ENCODE measurements around the gene RIN3. TPM values are rescaled to one million over a fixed set of nuclear protein-coding genes. Genes with fewer than 3 reads are reported as not detected.
A peak's percentile ranks its signal among the peaks of the same experiment; 100 is the strongest.
"Not testable (repeated sequence)": the region's sequence is repeated elsewhere in the genome, so short reads cannot be mapped to it uniquely, and the experiment has no call there.

RIN3 gene
- total RNA-seq, 4 donors from 2014 or later: 13.5 to 22.2 (median 16.2) TPM

GRCh38 chr14:92637864-92638263 lies 124.3 kb downstream of the RIN3 start:
- H3K4me3 ChIP-seq: no peak overlapping the region
- TF ChIP-seq POLR2A (IDR thresholded peaks at IDR 0.05): no peak
- TF ChIP-seq EP300 (IDR thresholded peaks at IDR 0.05): no peak
- no peak for TF ChIP-seq CTCF (IDR thresholded peaks at IDR 0.05)
- TF ChIP-seq POLR2AphosphoS5 (IDR thresholded peaks at IDR 0.05): no peak
- no peak overlapping the region for H3K27ac ChIP-seq
- H3K27me3 ChIP-seq: no peaks in the 10 kb centered on the region
- WGBS, 2 donors (ENCODE audit: low coverage in 1 of 2): 79 to 95% methylated on average over 3 to 5 of the region's 5 CpGs
- ATAC-seq: no peak
- peaks cover 0 to 34% (median 0%) of the 10 kb centered on the region in 3 donors for H3K4me1 ChIP-seq
- H3K9me3 ChIP-seq: no peaks in the 10 kb centered on the region
- H3K36me3 ChIP-seq: peaks cover 0 to 18% of the 10 kb centered on the region in 2 donors

GRCh38 chr14:92638266-92638665 lies 124.7 kb downstream of the RIN3 start:
- no peak for ATAC-seq
- H3K4me3 ChIP-seq: no peak overlapping the region
- peaks cover 0 to 30% (median 0%) of the 10 kb centered on the region in 3 donors for H3K4me1 ChIP-seq
- no peaks in the 10 kb centered on the region for H3K27me3 ChIP-seq
- no peak for TF ChIP-seq POLR2A (IDR thresholded peaks at IDR 0.05)
- TF ChIP-seq POLR2AphosphoS5 (IDR thresholded peaks at IDR 0.05): no peak
- TF ChIP-seq EP300 (IDR thresholded peaks at IDR 0.05): no peak
- no peak for TF ChIP-seq CTCF (IDR thresholded peaks at IDR 0.05)
- WGBS, 2 donors (ENCODE audit: low coverage in 1 of 2): 80 to 89% methylated on average over 2 to 7 of the region's 9 CpGs
- no peaks in the 10 kb centered on the region for H3K9me3 ChIP-seq
- H3K27ac ChIP-seq: peak overlapping the region in 1 of 4 donors; percentile 49
- peaks cover 0 to 19% of the 10 kb centered on the region in 2 donors for H3K36me3 ChIP-seq

GRCh38 chr14:92638904-92639303 lies 125.3 kb downstream of the RIN3 start:
- Histone ChIP-seq H3K9me3 (no peaks in the 10 kb centered on the region), H3K4me1 (peaks cover 0 to 25% (median 0%) of the 10 kb centered on the region in 3 donors), H3K4me3 (no peak overlapping the region), H3K36me3 (peaks cover 0 to 19% of the 10 kb centered on the region in 2 donors), H3K27me3 (no peaks in the 10 kb centered on the region), H3K27ac (peak overlapping the region in 2 of 4 donors; percentile 49 to 59)
- no CpG with 5 or more reads among the region's 7 CpGs for whole genome bisulfite sequencing, 2 donors (ENCODE audit: low coverage in 1 of 2)
- TF ChIP-seq EP300 (IDR thresholded peaks at IDR 0.05): no peak
- TF ChIP-seq CTCF (IDR thresholded peaks at IDR 0.05): no peak
- no peak for TF ChIP-seq POLR2AphosphoS5 (IDR thresholded peaks at IDR 0.05)
- TF ChIP-seq POLR2A (IDR thresholded peaks at IDR 0.05): no peak
- ATAC-seq: no peak

- 80 to 85% methylated on average over 3 to 13 of the region's 23 CpGs for WGBS, 2 donors (ENCODE audit: low coverage in 1 of 2)
- H3K9me3 ChIP-seq, ATAC-seq, H3K27me3 ChIP-seq, H3K4me3 ChIP-seq: not testable (repeated sequence)
- peak overlapping the region in 2 of 4 donors; percentile 49 to 59 for H3K27ac ChIP-seq
- peaks cover 0 to 30% (median 0%) of the 10 kb centered on the region in 3 donors for H3K4me1 ChIP-seq
- peaks cover 0 to 25% of the 10 kb centered on the region in 2 donors for H3K36me3 ChIP-seq
These were observed 126.0 kb downstream of the RIN3 start for GRCh38 chr14:92639472-92640117.

- no peak overlapping the region for H3K27ac ChIP-seq
- WGBS, 2 donors (ENCODE audit: low coverage in 1 of 2): 70% methylated on average over 2 of the region's 10 CpGs; no CpG with 5 or more reads in 1 of the 2 donors
- no peak overlapping the region for H3K4me3 ChIP-seq
- ATAC-seq: peak; percentile 5
- peaks cover 0 to 32% of the 10 kb centered on the region in 2 donors for H3K36me3 ChIP-seq
- no peaks in the 10 kb centered on the region for H3K27me3 ChIP-seq
- TF ChIP-seq POLR2A (IDR thresholded peaks at IDR 0.05) (no peak), POLR2AphosphoS5 (IDR thresholded peaks at IDR 0.05) (no peak), EP300 (IDR thresholded peaks at IDR 0.05) (no peak), CTCF (IDR thresholded peaks at IDR 0.05) (no peak)
- H3K4me1 ChIP-seq: peaks cover 0 to 38% (median 0%) of the 10 kb centered on the region in 3 donors
- peaks cover 0 to 10% (median 0%) of the 10 kb centered on the region in 3 donors for H3K9me3 ChIP-seq
These were observed 127.7 kb downstream of the RIN3 start for GRCh38 chr14:92641306-92641705.

Measured in gastroesophageal sphincter (tissue), 4 donors.